ENCODE results near the gene ADARB2.

ADARB2 gene

GRCh38 chr10:1178506-1178905, 558.8 kb downstream of the ADARB2 start:
- no peaks in the 10 kb centered on the region for H3K36me3 ChIP-seq (ENCODE audit: insufficient read depth)
- H3K79me2 ChIP-seq (ENCODE audit: insufficient read depth, low read depth): no peaks in the 10 kb centered on the region
- no peak overlapping the region for H3K27ac ChIP-seq
- H4K20me1 ChIP-seq (ENCODE audit: insufficient read depth): no peaks in the 10 kb centered on the region
- H3K9ac ChIP-seq: no peak overlapping the region
- no peak for TF ChIP-seq CTCF (conservative IDR thresholded peaks at IDR 0.05; ENCODE audit: low read depth, low read length)
- H3K4me2 ChIP-seq: no peak overlapping the region
- no peak overlapping the region for H3K4me3 ChIP-seq (IDR thresholded peaks at IDR 0.05; ENCODE audit: insufficient read depth, low read depth, low read length)
- no peaks in the 10 kb centered on the region for H3K27me3 ChIP-seq (ENCODE audit: insufficient read depth, low read depth)
- H3K4me1 ChIP-seq (ENCODE audit: low read depth, poor library complexity, severe bottlenecking): no peaks in the 10 kb centered on the region
- H2AFZ ChIP-seq (ENCODE audit: low read depth): no peak overlapping the region

GRCh38 chr10:1177936-1178335, 559.4 kb downstream of the ADARB2 start:
- Histone ChIP-seq H3K27me3 (ENCODE audit: insufficient read depth, low read depth) (no peaks in the 10 kb centered on the region), H3K4me1 (ENCODE audit: low read depth, poor library complexity, severe bottlenecking) (no peaks in the 10 kb centered on the region), H3K79me2 (ENCODE audit: insufficient read depth, low read depth) (no peaks in the 10 kb centered on the region), H3K9ac (no peak overlapping the region), H4K20me1 (ENCODE audit: insufficient read depth) (no peaks in the 10 kb centered on the region), H3K27ac (no peak overlapping the region), H3K4me2 (no peak overlapping the region), H3K4me3 (IDR thresholded peaks at IDR 0.05; ENCODE audit: insufficient read depth, low read depth, low read length) (no peak overlapping the region), H2AFZ (ENCODE audit: low read depth) (no peak overlapping the region), H3K36me3 (ENCODE audit: insufficient read depth) (no peaks in the 10 kb centered on the region)
- TF ChIP-seq CTCF (conservative IDR thresholded peaks at IDR 0.05; ENCODE audit: low read depth, low read length): no peak

GRCh38 chr10:1175956-1176565, 561.3 kb downstream of the ADARB2 start:
- Histone ChIP-seq H2AFZ (ENCODE audit: low read depth) (no peak overlapping the region), H3K9ac (no peak overlapping the region), H3K27me3 (ENCODE audit: insufficient read depth, low read depth) (no peaks in the 10 kb centered on the region), H3K36me3 (ENCODE audit: insufficient read depth) (no peaks in the 10 kb centered on the region), H4K20me1 (ENCODE audit: insufficient read depth) (no peaks in the 10 kb centered on the region), H3K4me3 (IDR thresholded peaks at IDR 0.05; ENCODE audit: insufficient read depth, low read depth, low read length) (no peak overlapping the region), H3K4me1 (ENCODE audit: low read depth, poor library complexity, severe bottlenecking) (no peaks in the 10 kb centered on the region), H3K4me2 (no peak overlapping the region), H3K79me2 (ENCODE audit: insufficient read depth, low read depth) (no peaks in the 10 kb centered on the region), H3K27ac (no peak overlapping the region)
- no peak for TF ChIP-seq CTCF (conservative IDR thresholded peaks at IDR 0.05; ENCODE audit: low read depth, low read length)

GRCh38 chr10:1174022-1174421, 563.3 kb downstream of the ADARB2 start:
- Histone ChIP-seq H3K79me2 (ENCODE audit: insufficient read depth, low read depth) (no peaks in the 10 kb centered on the region), H2AFZ (ENCODE audit: low read depth) (no peak overlapping the region), H3K27me3 (ENCODE audit: insufficient read depth, low read depth) (no peaks in the 10 kb centered on the region), H3K27ac (no peak overlapping the region), H3K36me3 (ENCODE audit: insufficient read depth) (no peaks in the 10 kb centered on the region), H3K4me1 (ENCODE audit: low read depth, poor library complexity, severe bottlenecking) (no peaks in the 10 kb centered on the region), H4K20me1 (ENCODE audit: insufficient read depth) (no peaks in the 10 kb centered on the region), H3K9ac (no peak overlapping the region), H3K4me3 (IDR thresholded peaks at IDR 0.05; ENCODE audit: insufficient read depth, low read depth, low read length) (no peak overlapping the region), H3K4me2 (no peak overlapping the region)
- no peak for TF ChIP-seq CTCF (conservative IDR thresholded peaks at IDR 0.05; ENCODE audit: low read depth, low read length)
